HG03571 (cell line): ENCODE results near the gene EN2.

Experiments
- ATAC-seq: cut with Tn5 transposase; IDR thresholded peaks from one replicate; pipeline ENCODE4 v1.9.1; 2021; ENCODE audit not compliant: unreplicated experiment

The EN2 gene

GRCh38 chr7:155463114-155463811, 5.3 kb downstream of the EN2 start:
- no peak for ATAC-seq

- ATAC-seq: no peak
These were observed 6.3 kb downstream of the EN2 start for GRCh38 chr7:155464183-155464582.

DNA sequence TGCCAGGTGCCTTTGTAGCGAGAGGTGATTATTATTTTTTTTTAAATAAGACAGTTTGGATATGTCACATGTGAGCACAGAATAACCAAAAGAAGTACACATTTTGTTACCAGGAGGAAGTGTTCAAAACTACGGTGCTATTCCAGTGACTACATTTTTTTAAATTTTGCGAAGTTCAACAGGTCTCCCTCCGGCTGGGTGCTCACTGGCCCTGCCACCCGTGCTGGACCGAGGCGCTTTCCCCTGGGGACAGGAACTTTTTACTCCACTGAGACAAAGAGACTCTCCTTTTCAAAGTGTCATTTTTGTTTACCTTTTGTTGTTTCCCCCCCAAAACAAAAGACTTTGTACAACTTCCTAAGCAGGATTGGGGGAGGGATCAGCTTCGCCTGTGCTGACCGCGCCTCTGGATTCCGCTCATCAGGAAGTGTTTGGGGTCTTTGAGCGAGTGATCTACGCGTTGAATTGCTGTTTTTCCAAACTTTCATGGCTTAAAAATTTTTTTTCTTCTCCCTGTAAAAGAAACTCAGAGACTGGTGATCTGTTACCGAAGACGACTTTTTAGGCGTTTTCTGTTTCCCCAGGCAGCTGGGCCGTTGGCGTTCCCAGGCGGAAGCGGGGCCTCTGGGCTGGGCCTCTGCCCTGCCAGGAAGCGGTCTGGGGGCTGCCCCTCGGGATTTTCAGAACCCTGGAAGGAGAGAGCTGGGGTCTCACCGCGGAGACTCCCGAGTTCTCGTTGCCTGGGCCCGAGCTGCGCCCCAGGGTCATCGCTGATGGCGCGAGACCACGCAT, 7.2 kb downstream of the EN2 start:
- no peak for ATAC-seq

DNA sequence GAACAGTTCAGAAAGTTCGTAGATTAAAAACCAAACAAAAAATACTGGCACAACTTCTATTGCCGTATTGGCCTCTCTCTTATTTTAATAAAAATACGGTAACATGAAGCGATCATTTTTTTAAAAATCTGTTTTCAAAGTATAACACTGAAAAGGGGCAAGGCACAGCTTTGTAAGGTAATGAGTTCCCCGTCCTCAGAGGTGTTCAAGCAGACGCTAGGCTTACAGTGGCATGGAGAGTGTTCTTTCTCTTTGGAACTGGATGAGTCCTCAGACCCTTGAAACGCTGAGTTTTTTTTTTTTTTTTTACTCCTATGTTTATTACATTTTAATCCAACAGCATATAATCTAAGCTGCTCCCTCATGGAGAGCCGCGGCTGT, 7.8 kb downstream of the EN2 start:
- no peak for ATAC-seq

GRCh38 chr7:155466142-155466813, 8.3 kb downstream of the EN2 start:
- ATAC-seq: no peak

DNA sequence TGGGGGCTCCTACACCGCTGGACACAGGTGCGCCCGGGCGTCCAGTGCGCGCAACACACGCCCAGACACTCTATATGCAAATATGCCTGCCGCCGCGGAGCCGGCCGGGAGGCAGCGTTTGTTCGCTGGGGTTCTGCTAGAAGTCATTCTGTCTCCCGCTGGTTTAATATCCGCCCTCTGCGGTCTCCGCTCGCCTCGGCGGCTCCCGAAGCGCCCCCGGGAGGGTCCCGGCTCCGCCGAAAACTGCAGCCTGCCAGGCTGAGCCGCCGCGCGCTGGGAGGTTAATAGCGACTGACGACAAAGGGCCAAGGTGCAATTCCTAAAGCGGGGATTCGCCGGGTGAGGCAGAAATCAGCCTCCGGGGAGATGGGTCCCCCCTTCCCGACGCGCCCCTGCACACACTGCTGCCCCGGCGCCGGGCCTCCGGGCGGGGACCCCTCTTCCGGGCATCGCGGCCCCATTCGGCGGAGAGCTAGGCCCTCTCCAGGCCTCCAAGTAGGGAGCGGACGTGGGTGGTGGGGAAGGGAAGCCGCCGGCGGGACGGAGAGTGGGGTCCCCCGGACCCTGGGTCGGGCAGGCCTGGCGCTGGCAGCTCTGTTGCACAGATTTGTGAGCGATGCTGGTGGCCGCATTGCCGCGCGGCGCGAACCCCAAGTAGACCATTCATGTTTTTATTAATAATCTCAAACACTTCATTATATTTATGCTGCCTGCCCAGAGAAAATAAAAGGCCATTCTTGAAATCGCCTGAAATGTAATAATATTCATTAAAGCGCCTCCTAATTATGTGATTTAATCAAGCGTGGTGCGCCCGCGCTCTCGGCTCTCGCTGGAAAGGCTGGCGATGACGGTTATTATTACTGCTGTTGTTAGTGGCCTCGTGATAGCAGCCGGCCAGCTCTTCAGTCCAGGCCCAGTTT, 9.1 kb downstream of the EN2 start:
- peak; percentile 63 for ATAC-seq

DNA sequence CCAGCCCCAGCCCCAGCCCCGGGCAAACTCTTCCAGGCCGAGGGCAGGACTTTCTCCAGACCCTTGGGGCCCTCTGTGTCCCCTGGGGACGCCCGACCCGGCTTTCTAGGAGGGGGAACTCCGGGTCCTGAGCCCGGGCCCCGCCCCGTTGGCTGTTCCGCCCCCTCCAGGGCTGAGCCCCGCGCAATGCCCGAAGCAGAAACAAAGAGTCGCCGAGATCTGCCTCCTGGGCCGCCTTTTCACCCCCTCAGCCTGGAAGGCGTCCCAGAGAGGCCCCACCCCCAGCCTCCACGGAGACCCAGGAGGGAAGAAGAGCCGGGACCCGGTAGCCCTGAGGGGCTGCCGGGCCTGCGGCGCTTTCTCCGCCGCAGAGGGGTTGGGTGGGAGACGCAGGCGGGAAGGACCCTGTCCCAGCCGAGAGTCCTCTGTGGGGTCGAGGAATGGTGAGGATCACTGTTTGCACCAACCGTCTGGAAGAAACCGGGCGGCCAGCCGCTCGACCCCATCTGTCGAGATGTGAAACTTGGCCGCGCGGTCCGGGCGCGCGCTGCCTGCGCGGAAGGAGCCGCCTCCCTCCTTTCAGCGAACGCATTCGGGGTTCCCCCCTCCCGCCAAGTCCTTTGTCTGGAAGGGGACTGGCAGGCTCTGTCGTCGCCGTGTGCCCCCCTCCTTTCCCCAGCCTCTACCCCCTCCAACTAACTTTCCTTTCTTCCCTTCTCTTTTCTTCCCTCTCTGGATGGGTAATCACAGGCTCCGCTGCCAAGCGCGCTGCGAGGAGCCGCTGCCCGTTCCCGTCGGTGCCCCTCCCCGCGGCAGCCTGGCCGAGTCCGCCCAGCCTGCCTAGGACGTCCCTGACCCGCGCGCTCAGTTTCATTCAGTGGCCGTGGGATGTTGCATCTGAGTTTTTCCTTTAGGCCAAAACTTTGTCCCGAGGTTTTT, 10.2 kb downstream of the EN2 start:
- ATAC-seq: no peak

- ATAC-seq: no peak
These were observed 10.8 kb downstream of the EN2 start for GRCh38 chr7:155468785-155469148.

DNA sequence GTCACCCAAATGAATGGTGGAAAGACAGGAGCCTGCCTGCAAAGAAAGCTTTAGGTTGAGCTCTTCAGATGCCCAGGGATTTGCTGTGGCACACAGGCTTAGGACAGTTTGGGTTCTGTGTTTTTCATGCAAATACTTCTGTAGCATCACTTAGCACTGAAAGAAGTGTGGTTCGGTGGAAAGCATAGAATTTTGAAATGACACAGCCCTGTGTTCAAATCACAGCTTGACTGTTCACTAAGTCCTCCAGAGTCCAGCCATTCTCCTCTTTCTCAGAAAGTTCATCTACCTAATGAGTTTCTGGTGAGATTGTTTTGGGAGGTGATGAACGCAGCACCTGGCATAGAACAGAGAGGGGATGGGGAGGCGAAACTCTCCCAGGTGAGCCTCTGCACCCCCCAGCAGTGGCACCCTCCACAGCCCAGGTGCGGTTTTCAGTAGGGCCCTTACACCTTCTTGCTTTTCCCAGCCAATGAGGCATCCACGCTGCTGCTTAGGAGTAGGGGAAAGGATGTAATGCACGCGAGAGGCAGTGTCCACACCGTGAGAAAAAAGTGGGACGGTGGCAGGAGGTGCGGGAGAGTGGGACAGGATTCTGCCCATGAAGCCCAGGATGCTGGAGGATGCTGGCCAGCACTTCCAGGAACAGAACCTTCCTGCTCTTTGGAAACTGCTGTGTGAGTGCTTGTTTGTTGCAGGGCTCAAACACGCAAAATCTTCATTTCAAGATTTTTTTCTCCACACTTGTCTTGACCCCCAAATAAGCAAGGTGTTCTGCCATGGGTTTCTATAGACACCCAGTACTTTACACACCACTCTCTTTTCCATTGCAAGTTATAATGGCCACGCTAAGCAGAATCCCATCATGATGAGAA, 11.6 kb downstream of the EN2 start:
- no peak for ATAC-seq

DNA sequence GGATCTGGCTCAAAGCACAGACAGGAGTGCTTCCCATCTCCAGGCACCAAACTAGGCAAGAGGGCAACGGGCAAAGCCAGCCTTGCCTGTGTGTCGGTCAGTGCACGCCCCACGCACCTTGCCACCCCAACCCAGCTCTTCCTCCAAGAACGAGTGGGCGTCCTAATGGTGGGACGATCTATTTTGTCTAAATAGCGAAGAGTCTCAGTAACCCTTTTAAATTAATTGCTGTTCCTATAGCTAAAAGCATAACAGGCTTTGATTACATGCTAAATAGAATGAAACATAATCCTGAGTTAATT, 12.2 kb downstream of the EN2 start:
- ATAC-seq: no peak

DNA sequence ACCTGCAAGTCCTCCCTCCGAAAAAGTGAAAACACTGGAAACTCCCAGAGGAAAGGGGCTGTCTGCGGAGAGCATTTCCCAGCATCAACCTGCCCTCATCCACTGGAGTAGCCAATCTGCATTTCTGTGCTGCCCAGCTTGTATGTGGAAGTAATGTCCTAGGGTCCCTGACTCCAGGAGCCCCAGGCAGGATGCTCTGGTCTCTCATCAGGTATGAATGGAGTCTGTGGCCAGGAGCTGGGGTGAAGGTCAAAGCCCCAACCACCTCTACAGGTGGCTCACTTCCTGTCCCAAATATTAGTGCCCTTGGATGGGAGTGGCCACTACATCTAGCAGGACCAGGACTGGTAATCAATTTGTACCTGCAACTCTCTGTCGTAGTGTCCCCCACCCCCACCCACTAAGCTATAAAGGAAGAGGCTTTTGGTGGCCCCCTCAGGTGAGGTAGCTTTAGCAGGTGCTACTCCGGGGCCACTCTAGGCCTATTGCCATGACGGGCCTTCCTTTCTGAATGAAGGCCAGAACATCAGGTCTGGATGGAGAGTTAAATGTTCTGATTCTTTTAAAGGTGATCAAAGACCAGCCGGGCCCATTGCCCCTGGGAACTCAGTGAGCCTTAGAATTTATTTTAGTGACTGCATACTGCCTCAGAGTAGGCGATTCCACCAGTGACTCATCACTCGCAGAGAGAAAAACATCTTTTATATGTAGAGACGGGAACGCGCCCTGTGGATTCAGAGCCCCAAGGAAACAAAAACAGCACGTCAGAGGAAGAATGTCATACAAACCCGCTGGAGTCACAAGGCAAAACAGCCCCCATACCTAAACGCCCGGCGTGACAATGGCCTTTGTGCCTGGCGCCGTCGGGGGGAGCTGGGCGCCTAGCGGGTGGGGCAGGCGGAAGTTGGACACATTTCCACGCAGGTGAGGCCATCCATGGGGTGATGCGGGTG, 13.0 kb downstream of the EN2 start:
- no peak for ATAC-seq

DNA sequence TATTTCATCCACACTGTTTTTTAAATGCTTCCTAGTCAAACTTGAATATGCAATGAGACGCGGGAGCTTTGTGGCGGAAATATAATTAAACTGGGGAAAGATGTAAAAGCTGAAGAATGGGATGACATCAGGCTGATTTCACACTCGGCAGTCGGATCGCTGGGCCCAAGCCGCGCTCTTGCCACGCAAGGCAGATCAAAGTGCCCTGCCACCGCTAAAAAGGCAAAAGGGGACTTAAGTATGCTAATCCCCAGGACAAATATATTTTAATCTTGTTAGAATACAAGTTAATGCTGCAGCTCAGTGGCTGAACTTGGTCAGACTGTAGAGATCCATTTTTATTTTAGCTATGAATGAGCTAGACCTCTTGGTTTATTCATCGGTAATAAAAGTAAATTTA, 13.8 kb downstream of the EN2 start:
- no peak for ATAC-seq

GRCh38 chr7:155477476-155477875, 19.5 kb downstream of the EN2 start:
- peak; percentile 94 for ATAC-seq

- no peak for ATAC-seq
These were observed 23.8 kb downstream of the EN2 start for GRCh38 chr7:155481764-155482163.

DNA sequence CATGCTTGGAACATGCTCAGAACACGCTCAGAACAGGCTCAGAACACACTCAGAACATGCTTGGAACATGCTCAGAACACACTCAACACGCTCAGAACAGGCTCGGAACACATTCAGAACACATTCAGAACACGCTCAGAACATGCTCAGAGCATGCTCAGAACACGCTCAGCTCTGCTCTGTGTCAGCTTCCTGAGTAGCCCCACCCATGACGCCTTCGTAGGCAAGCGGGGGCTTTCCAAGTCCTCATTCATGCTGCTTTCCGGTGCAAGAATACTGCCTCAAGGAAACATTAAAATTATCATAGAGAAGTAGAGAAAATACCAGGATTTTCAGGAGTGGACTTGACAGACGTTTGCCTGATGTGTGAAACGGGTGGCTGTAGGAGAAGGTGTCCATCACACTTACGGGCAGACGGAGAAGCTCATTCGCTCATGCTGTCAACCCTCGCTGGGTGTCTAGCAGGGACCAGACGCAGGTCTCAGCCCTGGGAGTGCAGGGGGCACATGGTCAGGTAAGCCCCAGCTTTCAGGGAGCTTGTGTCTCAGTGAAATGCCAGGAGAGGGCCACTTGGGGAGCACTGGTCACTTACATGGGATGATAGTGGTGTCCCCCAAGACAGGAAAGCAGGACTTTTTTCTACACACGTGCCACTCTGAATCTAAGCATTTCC, 24.7 kb downstream of the EN2 start:
- no peak for ATAC-seq

DNA sequence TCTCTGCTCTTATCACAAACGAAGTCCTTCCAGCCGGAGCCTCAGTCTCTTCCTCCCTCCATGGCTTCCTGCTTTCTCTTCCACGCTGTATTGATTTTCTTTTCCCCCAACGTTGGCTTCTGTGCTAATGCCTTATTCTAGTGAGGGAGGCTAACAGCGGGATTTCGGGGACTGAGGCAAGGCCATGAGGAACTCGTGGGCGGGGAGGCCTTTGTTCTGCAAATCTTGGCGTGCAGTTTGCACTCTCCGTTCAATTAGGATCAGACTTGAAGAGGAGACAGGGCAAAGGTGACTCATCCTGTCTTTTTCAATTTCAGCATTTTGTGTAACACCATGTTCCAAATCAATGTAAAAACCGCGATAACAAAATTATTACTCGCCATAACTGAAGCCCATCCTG, 25.3 kb downstream of the EN2 start:
- no peak for ATAC-seq

DNA sequence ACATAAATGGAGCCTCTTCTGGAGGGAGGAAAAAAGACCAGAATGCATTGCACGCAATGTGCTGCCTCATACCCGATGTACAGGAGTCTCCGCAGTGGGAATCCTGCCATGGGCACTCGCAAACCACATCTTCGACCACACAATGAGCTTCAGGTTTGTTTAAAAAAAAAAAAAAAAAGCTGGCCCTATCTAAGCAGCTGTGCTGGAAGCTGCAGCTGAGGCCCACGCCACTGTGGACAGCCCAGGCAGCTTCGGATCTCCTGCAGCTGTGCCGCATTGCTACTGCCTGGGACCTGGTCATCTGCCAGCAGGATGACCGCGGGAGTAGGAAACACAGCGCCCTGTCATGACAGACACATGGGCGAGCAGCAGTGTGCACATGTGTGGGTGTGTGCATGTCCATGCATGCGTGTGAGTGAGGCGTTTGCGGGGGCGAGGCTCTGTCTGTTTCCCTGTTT, 26.0 kb downstream of the EN2 start:
- no peak for ATAC-seq
